ENCODE data around the gene SMCO3.

SMCO3 gene

GRCh38 chr12:14843425-14843887 lies 29.5 kb upstream of the SMCO3 start, which contains the start of gene ART4:
ART4 (minus strand) TSS chr12:14843526; CDS start chr12:14843113, 413 bp downstream.
- no peak for DNase-seq (ENCODE audit: low read depth)
- H3K4me3 ChIP-seq (ENCODE audit: low read length), result no peak within 1 kb of the TSS
- no peak for TF ChIP-seq CTCF (IDR thresholded peaks at IDR 0.05; ENCODE audit: insufficient read depth, low read depth, low read length, missing control alignments)

GRCh38 chr12:14842315-14842714 lies 28.3 kb upstream of the SMCO3 start:
- no peak for TF ChIP-seq CTCF (IDR thresholded peaks at IDR 0.05; ENCODE audit: insufficient read depth, low read depth, low read length, missing control alignments)
- H3K4me3 ChIP-seq (ENCODE audit: low read length), result no peak overlapping the region
- no peak for DNase-seq (ENCODE audit: low read depth)

DNA sequence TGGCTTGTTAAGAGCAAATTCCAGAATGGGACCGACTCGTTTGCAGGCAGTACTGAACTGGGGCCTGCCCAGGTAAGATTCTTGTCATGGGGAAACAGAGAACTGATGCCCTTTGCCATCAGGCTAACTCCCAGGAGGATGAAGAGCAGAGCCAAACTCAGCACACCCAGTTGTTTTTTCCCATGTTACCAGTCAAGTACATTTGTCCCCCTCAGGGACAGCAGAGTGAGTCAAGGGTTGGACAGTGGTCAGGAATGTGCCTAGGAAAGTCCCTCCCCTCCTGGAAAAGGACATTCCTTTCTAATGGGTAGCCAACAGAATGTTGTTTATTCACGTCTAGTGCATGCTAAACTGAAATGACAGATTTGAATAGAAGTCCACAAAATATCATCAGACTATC lies 27.8 kb upstream of the SMCO3 start:
- peak; percentile 78 for DNase-seq (ENCODE audit: low read depth)
- no peak for TF ChIP-seq CTCF (IDR thresholded peaks at IDR 0.05; ENCODE audit: insufficient read depth, low read depth, low read length, missing control alignments)
- H3K4me3 ChIP-seq (ENCODE audit: low read length), result no peak overlapping the region

GRCh38 chr12:14840616-14841015 lies 26.6 kb upstream of the SMCO3 start:
- no peak for TF ChIP-seq CTCF (IDR thresholded peaks at IDR 0.05; ENCODE audit: insufficient read depth, low read depth, low read length, missing control alignments)

DNA sequence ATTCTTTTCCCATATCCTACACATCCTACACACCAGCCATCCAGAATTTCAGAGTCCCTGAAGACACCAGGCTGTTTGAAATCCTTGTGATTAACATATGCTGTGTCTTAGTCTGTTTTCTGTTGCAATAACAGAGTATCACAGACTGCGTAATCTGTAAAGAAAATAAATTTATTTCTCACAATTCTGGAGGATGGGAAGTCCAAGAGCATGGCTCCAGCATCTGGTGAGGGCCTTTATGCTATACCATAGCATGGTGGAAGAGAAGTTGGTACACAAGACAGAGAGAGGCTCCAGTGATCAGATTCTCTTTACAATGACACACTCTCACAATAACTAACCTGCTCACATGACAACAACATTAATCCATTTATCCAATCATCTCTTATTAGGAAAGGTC lies 25.3 kb upstream of the SMCO3 start:
- no peak overlapping the region for H3K4me3 ChIP-seq (ENCODE audit: low read length)
- no peak for DNase-seq (ENCODE audit: low read depth)
- no peak for TF ChIP-seq CTCF (IDR thresholded peaks at IDR 0.05; ENCODE audit: insufficient read depth, low read depth, low read length, missing control alignments)

More at GRCh38 chr12:14840616-14841015, 26.6 kb upstream of the SMCO3 start:
- DNase-seq (ENCODE audit: low read depth), result no peak
- no peak overlapping the region for H3K4me3 ChIP-seq (ENCODE audit: low read length)

DNA sequence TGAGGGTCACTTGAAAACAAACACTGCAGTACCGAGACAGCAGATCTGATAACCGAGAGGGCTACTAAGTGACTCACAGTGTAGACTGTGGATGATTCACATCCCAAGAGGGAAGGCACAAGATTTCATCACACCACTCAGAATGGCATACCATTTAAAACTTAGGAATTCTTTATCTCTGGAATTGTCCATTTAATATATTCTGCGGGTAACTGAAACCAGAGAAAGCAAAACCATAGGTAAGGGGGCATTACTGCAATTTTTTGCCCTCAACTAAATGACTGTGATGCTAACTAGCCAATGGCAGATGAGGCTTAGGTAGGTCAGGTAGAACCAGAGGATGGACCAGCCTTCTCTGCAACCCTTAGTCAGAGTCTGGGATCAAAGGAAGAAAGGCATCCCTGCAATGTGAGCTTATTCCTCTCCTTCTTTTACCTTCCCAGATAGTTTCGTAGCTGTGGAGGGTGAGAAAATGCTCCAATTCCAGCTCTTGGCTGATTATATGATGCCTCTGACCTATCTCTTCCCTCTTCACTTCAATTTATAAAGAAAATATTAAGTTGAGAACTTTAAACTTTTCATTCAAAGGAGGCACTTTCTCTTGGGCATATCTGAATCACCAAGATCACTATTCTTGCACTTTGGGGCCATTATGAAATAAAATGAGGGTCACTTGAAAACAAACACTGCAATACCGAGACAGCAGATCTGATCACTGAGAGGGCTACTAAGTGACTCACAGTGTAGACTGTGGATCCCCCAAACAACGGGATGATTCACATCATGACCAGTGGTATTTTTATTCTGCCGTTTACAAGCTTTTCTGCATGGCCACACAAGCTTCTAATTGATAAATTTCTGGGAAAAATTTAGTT lies 22.6 kb upstream of the SMCO3 start:
- TF ChIP-seq CTCF (IDR thresholded peaks at IDR 0.05; ENCODE audit: insufficient read depth, low read depth, low read length, missing control alignments), result no peak
- no peak overlapping the region for H3K4me3 ChIP-seq (ENCODE audit: low read length)
- peak; percentile 89 for DNase-seq (ENCODE audit: low read depth)
